Measurements from ENCODE around the gene SHC1.

The SHC1 gene

DNA sequence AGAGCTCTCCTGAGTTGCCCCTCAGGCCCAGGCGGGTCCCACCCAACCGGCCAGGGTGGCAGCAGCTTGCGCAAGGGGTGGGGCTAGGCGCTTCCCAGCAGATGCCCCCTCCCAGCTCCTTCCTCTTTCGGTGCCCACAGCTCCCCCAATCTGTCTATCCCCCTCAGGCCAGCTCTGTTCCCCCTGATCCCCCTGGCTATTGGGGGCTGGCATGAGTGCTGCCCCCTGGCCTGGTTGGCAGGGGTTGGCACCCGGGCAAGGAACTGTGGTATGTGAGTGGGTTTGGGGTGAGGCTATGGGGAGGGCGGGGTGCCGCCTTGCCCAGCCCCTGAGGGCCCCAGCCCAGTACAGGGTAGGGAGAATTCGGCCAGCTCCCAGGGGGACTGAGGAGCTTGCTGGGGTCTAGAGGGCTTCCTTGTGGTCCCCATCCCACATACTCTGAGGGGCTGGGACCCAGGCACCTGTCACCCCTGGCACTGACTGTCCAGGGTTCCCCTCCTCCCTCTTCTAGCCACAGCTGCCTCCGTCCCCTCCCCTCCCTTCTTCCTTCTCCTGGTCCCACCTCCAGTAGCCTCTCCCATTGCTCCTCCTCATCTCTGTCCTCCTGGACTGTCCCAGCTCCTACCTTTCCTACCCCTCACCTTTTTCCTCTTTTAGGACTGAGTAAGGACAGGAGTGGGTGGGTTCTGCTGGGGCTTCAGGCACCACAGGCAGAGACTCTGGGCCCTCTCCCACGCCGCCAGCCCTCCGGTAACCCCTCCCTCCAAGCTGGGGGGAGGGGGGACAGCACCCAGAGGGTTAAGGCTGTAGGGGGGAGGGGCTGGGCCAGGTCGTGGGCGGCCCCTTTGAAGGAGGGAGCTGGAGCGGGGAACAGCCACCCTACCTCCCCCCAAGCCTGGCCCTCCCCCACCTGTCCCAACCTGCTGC lies 37.7 kb upstream of the SHC1 start:
- DNase-seq = no peak

DNA sequence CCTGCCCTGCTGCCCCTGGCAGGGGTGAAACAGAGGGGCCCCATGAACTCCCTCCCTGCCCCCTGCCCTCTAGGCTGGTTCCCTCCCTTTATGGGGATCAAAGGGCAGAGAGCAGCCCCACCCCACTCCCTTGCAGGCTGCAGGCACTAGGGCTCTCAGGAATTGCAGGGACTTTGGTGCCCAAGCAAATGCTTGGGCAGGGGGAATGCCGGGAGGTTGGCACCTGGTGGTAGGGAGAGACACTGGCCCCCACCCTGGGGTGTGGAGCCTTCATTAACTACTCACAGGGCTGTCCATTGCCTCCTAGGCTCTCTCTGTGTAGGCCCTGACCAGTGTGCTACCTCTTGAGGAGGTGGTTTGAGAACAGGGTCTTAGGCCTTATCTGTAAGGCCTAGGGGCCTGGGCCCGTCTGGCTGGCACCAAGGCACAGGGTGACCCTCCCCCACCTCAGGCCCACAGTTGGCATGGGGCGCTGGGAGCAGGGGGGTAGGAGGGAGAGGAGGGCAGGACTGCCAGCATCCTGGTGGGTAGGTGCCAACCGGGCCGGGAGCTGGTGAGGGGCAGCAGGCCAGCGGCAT lies 36.8 kb upstream of the SHC1 start:
- no peak for DNase-seq

DNA sequence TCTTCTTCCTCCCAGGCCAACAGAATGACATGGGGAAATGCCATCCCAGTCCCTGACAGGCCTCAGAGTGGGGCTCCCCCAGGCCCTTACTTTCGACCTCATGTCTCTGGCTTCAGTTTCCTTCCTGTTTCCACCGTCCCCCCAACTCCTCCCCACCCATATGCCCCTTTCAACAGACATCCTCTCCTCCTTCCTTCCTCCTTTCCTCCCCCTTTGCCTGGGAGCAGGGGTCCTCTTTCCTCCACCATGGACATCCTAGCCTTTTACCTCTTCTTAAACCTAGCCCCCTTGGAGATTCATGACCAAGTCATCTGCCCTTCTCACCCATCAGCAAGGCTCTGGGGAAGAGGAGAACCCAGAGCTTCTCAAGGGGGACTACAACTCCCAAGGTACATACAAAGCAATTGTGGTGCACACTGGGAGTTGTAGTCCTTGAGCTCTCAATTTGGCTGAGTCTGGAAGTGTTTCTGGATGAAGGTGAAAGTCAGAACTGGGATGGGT lies 36.1 kb upstream of the SHC1 start:
- peak; percentile 33 for DNase-seq

- DNase-seq = no peak
Observed at GRCh38 chr1:155005076-155006011, 34.8 kb upstream of the SHC1 start.

DNA sequence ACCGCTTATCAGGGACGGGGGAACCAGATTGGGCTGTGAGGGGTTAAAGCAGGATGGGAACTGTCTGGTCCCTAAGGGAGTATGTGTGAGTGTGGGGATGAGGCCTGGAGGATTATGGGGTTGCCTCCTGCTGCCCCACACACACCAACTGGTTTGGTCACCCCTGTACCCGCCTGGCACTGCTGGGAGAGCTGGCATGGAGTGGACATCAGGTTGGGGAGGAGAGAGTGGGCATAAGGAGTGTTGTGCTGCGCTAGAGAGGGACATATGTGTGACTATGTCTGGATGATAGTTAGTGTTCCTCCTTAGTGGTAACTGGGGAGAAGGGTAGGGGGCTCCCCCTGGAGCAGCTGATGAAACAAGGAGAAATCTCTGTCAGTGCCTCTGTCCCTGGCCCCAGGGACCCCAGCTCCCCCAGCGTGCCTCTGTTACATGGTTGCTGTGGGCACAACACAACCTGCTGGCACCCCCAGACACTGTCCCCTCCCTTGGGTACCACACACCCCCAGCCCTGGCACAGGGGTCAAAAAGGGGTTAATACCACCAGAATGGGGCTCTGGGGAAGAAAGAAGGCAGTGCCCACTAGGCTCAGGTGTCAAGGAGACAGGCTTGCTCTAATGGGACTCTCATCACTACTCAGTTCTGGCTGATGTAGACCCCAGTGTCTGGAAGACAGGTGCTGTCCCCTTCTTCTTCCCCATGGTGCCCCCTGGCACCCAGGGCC lies 34.0 kb upstream of the SHC1 start:
- DNase-seq = no peak

DNA sequence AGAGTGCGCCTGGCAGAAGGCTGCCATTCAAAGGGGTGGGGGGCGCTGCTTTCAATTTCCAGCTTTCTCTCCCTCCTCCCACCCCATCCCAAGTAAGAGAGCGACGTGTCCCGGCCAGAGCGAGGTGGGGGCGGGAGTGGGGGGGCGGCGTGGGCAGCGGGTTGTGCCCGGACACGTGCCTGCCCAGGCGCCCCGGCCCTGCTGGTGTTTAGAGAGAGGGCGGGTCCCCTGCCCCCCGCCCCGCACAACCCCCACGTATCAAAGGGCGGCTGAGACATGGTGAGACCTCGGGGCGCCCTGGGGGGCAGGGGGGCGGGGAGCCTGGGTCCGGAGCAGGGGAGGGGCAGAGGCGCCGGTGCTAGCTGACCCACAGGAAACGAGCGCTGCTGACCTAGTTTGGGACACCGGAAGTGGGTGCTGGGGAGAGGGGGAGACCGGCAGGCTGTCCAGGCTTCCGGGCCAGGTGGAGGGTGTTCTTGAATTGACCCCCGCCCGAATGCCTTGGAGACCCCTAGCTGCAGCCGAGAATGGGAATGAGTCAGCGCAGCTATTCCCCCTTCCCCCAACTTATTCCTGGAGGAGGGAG lies 33.3 kb upstream of the SHC1 start:
- no peak for DNase-seq

DNA sequence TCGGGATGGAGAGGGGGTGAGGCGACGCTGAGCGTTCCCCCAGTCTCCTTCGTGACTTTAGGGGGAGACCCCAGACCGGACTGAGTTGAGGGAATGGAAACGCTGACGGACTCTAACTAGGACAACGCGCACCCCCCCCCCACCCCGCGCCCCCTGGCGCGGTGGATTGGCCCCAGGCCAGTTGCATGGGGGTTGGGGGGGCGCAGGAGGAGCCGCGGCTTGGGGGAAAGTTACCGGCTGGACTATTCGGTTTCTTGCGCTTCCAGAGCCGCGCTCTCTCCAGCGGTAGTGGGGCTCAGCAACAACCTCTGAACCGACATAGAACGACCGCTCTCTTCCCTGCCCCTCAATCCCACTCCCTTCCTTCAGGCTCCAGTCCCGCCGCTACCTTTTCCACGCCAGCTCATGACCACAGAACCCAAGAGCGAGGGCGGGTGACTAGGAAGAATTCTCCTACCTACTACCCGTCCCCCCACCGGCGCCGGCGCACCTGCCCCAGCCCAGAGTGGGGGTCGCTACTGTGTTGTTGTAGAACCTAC lies 32.7 kb upstream of the SHC1 start:
- no peak for DNase-seq

DNA sequence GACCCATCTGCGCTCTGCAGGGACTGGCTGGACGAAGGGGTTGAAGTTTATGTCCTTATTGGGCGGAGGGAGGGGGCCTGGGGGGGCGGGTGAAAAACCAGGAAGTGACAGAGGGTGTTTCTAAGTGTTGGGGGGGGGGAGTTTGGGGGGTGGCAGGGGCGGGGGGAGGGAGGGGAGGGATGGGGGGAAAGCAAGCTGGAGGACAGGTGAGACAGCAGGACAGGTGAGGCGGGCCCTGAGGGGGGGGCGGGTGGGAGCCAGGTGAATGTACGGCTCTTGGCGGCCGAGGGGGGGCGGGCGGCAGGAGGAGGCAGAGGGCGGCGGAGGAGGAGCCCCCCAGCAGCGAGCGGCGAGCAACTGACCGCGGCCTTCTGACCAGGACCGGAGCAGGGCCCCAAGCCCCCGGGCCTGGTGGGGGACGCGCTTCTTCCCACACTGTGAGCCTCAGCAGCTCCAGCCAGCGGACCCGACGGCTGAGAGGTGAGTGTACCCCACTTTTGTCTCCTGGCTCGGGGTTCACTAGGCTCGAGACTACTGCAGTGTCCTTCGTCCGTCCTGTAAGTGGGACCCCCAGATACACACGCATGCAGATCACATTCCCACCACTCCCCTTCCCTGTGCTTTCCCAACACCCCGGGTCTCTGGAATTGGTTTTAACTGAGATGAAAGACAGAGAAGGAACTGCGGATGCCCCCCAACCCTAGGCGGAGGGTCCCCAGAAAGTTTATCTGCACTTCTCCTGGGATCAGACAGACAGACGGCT lies 32.1 kb upstream of the SHC1 start, which contains the start of gene ZBTB7B:
ZBTB7B (plus strand) TSS at position 339 of the 763 bp plus-strand sequence. CDS start 11,859 bp downstream, outside the sequence.
- no peak for DNase-seq

- DNase-seq = peak; percentile 99
Observed at GRCh38 chr1:155001675-155002463, 31.3 kb upstream of the SHC1 start.

DNA sequence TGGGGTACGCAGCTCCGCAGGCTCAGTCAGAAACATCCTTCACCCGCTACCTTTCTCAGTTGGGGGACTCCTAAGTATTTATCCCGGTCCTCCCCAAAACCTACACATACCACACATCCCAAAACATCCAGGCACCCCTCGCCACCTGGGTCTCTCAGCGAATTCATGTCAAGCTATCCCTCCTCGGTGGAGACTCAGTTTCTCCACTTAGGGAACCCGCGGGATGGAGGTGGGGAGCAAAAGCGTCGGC lies 30.8 kb upstream of the SHC1 start:
- DNase-seq = peak; percentile 66

- peak; percentile 83 for DNase-seq
Observed at GRCh38 chr1:155000726-155001424, 30.3 kb upstream of the SHC1 start.

DNA sequence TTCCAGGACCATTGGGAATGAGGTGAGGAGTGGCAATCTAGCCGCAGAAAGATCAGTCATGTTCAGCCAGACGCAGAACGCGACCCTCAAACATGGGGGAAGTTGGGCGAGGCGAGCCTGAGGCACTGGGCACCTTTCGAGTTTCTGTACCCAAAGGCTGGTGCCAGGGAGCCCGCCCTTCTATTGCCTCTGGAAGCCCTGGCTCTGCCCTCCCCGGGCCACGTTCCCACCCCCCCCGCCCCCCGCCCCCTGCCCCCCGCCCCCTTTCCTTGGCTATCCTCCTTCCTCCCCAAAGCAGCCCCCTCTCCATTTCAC lies 29.8 kb upstream of the SHC1 start:
- no peak for DNase-seq

GRCh38 chr1:154999571-155000410 lies 29.2 kb upstream of the SHC1 start:
- DNase-seq = peak; percentile 71

DNA sequence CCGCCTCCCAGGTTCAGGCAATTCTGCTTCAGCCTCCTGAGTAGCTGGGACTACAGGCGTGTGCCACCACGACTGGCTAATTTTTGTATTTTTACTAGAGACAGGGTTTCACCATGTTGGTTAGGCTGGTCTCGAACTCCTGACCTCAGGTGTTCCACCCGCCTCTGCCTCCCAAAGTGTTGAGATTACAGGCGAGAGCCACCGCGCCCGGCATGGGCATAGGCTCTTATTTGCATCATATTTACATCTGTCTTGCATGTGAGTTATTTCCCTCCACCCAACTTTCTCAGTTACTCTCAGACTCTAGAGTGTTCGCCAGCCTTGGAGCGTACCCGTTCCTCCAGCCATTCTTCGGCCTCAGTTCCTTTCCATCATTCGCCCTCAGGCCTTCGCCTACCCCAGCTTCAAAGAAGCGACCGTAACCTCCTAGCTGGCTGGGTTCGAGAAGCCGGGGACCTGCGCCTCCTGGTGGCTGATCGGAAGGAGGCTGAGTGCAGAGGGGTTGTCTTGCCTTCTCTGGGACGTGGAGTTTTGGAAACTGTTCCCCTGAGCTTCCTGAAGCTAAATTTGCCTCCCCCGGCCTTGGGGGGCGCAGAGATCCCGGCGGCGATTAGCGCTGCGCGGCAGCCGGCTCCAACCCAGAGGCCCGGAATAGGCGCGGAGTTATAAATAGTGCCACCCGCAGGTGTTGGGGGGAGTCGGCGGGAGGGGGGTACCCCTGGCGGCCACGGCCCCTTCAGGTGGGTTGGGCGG lies 28.4 kb upstream of the SHC1 start:
- peak; percentile 48 for DNase-seq

DNA sequence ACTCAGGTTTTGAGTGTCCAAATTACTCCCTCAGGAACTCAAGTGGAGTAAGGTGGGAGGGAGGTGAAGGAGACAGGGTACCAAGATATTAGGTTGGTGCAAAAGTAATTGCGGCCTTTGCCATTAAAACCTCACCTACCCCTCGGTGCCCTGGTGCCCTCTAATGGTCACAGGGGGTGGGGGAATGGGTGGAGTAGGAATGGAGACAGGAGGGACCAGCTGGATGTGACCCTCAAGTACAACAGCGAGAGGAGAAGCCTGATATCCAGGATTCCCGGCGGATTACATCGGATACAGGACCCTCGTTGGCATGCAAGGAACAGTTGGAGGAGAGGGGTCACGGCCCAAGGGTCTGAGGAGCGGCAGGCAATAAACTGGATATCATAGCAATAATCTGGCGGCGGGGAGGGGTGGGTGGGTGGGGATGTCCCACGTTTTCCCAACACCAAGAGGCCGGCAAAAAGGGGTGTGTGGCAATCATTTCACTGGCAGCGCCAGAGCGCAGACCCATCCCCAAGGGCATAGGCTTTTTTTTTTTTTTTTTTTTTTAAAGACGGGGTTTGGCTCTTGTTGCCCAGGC lies 27.7 kb upstream of the SHC1 start:
- DNase-seq = no peak

DNA sequence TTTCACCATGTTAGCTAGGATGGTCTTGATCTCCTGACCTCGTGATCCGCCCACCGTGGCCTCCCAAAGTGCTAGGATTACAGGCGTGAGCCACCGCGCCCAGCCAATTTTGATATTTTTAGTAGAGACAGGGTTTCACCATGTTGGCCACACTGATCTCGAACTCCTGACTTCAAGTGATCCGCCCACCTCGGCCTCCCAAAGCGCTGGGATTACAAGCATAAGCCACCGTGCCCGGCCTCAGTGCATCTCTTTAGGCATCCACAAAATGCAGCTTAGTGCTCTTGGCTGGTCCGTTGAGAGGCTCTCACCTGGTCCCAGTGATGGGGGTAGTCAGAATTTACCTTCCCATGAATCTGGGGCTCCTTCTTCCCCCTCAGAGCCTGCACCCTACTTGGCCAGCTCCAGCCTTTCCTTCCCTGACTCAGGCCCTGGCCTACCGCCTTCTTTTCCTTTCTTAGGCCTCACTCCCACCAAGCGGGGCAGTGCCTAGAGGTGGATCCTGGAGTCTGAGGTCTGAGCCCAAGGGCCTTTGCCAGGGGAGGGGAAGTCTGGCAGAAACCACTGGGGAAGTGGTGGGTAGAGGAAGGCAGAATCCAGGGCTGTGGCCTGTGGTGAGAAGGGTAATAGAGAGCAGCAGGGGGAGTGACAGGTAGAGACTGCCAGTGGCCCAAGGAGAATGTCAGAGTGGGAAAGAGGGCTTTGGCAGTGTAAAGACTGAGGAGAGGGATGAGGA lies 26.6 kb upstream of the SHC1 start:
- no peak for DNase-seq

Measured in NCI-H2227 treated with DMSO at 0.1 percent for 48 hours (cell line).